HG02884 (cell line): ENCODE measurements around the gene TMPRSS7.
A peak's percentile ranks its signal among the peaks of the same experiment; 100 is the strongest.
"Not testable (repeated sequence)": the region's sequence is repeated elsewhere in the genome, so short reads cannot be mapped to it uniquely, and the experiment has no call there.

ENCODE experiments used
- ATAC-seq: cut with Tn5 transposase; IDR thresholded peaks from one replicate; pipeline ENCODE4 v1.9.1; 2021; ENCODE audit warnings: mild to moderate bottlenecking, moderate library complexity; ENCODE audit not compliant: unreplicated experiment

Gene TMPRSS7

DNA sequence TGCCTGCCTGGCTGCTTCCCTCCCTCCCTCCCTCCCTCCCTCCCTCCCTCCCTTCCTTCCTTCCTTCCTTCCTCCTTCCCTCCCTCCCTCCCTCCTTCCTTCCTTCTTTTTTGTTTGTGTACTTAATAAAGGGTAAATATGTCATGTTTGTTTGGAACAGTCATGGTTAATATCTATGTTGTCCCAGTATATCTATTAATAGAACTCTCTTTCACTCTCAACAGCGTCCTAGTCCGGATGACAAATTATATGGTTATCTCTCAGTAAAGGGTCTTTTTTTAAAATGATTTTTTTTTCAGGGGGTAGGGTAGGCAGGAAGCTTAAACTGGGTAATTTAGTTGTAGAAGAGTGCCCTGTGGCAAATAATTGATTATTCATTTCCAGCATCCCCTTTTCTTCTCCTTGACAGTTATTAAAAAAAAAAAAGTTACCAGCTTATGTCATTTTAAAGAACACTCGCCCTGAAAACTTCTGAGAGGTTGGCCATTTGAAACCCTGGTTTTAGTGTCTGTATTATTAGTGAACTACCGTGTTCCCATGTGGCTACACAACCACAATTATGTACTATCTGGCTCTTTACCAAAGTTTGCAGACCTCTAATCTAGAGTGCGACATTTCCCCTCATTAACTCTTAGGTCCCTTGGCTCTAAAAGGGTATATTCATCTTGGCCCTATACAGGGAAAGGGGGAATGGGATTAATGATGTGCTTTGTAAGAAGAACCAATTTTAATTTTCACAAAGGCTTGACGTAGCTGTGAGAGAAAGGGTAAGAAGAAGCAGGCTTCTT lies 22.1 kb upstream of the TMPRSS7 start:
- ATAC-seq: no peak

DNA sequence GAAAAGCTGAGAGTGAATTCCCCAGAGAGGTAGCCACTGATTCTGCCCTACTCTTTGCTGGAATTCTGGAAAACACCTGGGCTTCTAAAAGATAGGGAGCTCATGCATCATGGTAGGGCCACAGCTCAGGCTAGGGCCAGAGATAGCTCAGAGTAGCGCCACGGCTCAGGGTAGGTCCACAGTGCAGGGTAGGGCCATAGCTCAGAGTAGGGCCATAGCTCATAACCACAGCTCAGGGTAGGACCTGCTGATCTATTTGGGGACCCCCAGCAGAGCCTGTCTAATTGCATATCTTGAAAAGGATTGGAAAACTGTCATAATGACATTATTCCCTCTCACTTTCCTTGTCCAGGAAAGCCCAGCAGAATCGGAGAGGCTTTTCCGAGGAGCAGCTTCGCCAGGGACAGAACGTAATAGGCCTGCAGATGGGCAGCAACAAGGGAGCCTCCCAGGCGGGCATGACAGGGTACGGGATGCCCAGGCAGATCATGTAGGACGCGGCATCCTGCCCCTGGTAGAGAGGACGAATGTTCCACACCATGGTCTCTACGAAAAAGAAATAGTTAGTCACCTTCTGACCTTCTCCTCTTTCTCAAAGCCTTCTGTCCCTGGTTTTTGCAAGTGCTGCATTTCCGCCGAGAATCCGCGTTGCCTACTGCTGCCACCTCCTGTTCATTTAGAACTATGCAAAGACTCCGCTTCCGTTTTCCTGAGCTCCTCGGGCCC lies 21.3 kb upstream of the TMPRSS7 start:
- peak; percentile 87 for ATAC-seq

DNA sequence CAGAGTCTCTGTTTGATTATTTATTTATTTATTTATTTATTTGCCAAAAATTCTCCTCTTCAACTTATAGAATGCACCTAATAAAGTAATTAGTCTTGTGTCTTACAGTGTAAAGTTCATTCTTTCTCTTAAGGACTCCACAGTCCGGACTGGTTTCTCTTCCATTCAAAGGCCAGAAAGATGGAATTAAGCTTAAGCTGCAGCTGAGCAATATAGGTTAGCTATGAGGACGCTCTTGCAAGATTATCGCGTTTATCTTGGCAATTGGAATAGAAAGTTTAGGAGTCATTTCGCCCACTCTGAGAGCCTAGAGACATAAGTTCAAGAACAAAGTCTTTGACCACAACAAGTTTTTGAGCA lies 20.8 kb upstream of the TMPRSS7 start:
- peak; percentile 7 for ATAC-seq

DNA sequence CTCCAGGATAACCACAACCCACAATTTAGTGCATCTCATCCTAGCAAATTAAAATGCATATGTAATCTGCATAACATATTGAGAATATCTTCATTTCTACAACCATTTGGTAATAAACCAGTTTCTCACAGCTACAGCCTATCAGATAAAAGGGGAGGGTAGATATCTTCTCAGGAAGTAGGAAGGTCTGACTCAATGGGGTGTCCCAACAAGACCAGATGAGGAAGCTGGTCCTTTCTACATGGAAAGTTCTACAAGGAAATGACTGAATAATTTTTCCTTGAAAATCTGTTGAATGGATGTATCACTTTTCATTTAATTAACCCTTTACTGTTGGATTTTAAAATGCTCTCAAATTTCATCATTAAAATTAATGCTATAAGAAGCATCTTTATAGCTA lies 17.4 kb upstream of the TMPRSS7 start:
- no peak for ATAC-seq

DNA sequence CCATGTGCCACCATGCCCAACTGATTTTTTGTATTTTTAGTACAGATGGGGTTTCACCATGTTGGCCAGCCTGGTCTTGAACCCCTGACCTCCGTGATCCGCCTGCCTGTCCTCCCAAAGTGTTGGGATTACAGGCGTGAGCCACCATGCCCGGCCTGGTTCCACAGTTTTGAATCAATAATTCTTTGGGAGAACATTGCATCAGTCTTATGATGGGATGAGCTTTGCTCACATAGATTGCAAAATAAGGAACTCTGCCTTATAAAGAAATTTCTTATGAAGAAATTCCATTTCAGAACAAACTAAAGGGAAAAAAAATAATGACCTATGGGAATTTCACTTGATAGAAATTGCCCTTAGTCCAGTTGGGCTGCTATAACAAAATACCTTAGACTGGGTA lies 15.8 kb upstream of the TMPRSS7 start:
- no peak for ATAC-seq

DNA sequence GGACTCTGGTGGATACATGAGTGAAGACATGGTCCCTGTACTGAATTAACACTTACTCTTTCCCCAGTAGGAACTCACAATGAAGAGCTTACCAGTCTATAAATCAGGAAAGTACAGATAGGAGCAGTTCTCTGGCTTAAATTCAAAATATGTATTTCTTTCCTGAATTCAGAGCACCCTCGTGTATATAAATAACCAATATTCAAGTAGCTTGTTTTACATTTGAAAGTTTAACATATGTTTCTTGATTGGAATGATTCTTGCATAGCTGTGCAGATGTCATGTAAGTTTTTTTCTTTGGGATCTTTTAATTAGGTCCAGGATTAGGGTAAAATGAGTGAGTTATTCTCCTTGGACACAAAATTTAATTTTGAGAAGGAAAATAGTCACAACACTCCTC lies 14.8 kb upstream of the TMPRSS7 start:
- no peak for ATAC-seq

DNA sequence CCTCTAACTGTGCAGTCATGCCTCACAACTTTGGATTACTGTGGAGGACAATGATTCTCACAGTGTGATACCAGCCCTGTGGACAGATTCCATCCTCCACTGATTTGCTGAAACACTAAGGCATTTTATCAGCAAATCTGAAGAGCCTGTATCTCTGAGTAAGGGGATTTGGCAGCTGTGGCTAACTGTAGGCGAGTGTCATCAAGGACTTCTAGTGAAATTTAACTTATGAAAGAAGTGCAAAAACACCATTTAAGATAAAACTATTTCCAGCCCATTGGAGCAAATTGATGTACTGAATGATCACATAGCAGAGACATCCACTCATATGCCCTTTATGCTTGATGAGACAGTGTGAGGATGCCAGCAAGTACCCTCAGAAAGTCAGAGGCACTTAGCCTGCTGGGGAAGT lies 13.9 kb upstream of the TMPRSS7 start:
- no peak for ATAC-seq

DNA sequence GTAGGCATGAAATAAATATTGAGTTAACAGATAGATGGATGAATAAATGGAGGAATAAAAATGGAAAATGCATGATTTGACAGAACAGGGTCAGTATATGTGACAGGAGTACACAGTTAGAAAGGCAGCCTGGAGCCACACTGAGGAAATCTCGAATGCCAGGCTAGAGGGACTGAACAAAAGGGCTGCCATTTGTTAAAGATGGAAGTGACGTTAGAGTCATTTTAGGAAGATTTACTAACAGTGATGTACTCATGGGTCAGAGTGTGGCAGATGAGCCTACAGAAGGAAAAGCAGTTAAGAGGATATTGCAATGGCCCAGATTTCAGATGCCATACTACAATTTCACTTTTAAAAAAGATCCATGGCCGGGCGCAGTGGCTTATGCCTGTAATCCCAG lies 7.4 kb upstream of the TMPRSS7 start:
- ATAC-seq: no peak

DNA sequence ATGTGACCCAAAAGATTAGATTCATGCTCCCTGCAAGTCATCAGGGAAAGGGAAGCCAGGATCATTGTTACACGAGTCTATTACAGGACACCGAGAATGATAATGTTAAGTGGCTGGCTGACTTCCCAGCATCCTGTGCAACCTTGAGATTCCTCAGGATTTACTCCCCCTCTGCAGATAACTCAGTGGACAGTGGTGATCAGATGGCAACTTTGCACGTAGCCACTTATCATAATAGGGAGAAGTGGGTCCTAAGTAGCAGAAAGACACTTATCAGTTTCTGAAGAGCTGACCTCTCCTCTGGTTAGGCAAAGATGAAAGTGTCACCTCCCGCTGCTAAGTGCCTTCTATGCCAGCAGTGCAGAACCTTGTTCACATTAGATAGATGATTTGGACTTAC lies 6.7 kb upstream of the TMPRSS7 start:
- no peak for ATAC-seq

DNA sequence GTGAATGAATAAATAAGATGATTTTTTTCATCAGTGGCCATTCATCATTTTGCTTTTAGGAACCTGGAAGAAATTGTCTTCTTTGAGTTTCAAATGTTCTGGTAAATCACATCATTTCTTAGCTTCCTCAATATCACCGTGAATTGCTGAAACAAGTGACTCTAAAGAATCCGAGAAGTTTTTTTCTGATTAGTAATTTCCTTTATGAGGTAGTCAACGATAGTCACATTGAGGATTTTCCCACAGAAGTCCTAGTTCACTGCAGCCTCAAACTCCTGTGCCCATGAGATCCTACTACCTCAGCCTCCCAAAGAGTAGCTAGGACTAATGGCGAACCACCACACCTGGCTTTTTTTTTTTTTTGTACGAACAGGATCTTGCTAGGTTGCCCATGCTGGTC lies 3.6 kb upstream of the TMPRSS7 start:
- ATAC-seq: no peak

DNA sequence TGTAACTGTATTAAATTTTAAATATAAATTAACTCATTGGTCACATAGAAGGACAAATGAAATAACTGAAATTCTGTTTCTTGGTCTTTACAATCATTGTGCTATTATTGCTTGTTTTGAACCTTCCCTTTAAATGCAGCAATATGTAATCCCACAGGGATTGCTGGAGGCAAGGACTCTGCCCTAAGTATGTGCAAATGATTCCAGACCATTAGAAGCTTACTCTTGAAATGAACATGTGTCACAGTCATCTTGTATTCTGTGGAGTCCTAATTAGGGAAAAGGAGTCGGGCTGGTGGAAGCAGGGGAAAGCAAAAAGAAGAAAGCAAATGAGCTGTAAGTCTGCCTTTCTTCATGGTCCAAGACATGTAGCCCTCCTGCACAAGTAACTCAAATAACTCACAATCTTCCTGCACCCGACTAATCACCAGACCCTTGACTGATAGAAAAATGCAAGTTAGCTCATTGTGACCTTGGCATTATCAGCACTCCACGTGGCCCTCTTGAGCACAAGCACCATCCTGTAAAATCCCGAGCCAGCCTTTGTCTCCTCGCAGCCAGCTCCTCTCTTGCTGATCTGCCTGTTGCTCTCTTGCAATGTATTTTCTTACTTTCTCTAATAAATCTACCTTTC lies 2.3 kb upstream of the TMPRSS7 start:
- ATAC-seq: no peak

DNA sequence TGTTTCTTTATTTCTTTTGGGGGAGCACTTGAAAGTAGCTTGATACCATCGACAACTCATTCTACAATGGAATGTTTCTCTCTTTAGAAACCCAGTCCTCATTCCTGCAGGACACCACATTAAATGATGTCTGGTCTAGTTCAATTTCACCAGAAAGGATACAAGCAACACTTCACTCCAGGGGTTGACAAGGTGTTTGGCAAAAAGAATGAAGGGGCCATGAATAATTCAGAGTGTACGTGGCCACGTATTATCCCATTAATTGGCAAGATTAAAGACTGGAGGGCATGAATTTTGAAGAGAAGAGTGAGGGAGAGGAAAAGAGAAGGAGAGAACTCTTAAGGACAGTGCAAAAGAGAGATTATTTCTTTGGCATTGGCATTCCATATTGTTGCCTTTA lies 705 bp downstream of the TMPRSS7 start:
- no peak for ATAC-seq

DNA sequence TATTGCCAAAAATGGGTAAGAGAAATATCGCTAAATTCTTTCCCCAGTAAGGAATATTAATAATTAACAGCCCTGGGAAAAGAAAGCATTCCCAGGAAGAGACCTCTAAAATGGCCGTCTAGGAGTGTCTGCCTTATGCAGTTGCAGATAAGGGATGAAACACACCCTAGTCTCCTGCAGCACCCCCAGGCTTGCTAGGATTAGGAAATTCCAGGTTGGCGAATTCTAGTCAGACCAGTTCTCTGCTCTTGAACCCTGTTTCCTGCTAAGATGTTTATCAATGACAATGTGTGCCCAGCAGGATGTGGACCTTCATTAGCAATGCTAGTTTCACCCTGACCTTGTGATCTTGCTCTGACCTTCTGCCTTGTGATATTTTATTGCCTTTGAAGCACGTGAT lies 2.7 kb downstream of the TMPRSS7 start:
- ATAC-seq: not testable (repeated sequence)

DNA sequence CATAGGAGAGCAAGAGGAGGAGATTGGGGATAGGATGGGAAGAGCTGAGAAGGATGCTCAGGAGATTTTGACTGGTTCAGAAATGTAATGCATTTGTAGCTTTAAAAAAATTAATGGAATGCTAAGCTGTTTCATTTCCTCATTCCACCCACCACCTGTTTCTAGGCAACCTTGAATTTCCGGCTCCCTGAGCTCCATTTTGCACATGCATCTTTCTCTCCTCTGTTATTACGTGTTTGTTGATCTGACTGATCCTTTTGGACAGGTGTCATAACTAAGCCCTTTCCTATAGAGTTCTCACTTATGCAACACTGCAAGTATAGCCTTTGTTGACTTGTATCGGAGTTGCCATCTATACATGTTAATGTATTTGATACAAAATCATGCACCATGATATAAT lies 4.3 kb downstream of the TMPRSS7 start:
- ATAC-seq: no peak

DNA sequence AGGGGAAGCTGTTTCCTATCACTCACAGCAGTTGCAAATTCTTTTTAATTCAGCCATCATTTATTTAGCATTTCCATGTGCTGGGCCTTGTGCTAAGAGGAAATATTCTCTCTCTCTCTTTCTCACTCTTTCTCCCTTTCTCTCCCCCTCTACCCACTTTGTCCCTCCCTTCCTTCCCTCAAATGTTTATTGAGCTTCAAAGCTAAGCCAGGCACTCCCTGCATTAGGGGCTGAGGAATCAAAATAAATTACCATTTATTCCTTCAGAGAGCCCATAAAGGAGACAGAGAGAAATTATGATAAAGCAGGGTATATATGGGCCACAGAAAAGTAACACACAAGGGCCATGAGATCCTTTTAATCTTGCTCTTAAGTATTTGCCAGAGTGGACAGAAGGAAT lies 6.8 kb downstream of the TMPRSS7 start:
- no peak for ATAC-seq

DNA sequence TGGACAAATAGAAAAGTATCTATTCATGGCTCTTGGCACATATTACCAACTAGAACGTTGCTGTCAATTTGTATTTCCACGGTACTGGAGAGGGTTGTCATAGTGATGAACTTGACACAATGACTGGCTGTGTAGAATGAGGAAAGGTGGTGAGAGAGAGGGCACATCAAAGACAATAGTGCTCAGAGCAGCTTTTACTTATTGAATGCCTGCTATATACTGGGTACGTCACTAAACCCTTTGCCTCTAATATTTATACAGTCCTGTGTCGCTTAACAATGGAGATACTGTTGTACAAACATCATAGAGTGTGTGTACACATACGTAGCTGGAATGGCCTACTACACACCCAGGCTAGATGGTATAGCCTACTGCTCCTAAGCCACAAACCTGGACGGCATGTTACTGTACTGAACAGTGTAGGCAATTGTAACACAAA lies 8.3 kb downstream of the TMPRSS7 start:
- no peak for ATAC-seq

DNA sequence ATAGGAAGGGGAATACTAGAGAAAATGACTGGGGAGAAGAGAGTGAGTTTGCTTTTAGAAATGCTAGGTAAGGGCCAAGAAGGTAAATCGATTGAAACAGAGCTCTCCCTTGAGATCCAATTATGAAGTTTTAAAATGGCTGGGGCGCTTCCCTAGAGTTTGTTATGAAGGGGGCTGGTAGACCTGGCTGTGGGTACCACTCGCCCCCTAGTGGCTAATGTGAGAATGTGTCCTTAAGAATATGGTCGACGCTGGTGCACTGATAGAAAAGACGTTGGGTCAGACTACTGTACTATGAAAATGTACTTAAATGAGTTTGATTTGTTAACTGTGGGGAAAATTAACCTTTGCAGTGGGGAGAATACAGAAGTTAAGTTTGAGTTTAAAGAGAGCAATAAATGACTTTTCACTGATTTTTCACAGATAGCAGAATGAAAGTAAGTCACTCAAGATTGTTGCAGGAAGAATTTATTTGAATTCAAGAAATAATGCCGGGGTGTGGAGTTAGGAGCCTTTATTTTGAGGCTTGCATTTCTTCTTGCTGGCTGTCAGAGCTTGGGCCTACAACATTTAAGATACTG lies 9.2 kb downstream of the TMPRSS7 start:
- ATAC-seq: peak; percentile 96

DNA sequence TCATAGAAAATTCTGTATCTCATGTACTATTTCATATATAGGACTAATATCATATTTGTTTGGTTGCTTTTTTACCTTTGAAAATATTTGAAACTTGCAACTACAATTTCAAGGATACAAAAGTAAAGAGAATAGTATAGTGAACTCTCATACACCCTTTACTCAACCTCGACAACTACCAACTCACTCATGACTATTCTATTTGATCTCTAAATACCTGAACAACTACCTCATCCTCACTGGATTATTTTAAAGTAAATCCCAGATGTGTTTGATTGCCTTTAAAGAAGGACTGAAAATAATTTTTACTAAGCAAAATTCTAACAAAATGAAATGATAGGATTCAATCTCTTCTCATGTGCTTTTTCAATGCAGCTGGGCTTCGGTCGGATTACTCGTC lies 12.1 kb downstream of the TMPRSS7 start:
- ATAC-seq: no peak

DNA sequence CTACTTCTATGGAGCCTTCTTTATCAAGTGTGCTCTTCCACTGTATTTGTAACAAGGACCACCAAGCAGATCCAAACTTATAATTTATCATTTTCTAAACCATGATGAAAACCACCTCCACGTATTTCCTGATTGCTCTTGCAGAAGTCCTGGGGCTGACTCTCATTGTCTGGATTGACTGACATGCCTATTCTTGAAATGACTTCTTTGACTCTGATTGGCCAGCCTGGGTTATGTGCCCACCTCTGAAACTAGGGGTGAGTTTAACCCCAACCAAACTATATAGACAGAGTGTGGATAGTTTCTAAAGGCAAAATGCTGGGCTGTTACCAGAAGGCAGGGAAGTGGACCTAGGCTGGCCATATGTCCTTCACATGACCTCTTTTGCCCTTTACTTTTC lies 12.7 kb downstream of the TMPRSS7 start:
- no peak for ATAC-seq

DNA sequence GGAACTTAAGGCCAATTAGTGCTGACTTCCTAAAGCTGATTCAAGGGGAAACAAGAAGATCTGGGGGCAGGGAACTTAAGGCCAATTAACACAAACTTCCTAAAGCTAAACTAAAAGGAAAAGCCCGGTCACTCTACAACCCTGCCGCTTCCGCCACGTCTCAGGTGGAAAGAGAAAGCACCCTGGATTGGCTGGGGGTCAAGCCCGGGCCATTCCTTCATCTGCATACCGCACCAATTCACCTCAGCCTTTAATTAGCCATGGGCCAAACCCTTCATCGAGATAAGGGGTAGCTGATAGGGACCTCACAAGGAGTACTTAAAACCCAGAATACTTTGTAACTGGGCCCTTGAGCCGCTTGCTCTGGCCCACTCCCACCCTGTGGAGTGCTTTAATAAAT lies 14.4 kb downstream of the TMPRSS7 start:
- no peak for ATAC-seq

DNA sequence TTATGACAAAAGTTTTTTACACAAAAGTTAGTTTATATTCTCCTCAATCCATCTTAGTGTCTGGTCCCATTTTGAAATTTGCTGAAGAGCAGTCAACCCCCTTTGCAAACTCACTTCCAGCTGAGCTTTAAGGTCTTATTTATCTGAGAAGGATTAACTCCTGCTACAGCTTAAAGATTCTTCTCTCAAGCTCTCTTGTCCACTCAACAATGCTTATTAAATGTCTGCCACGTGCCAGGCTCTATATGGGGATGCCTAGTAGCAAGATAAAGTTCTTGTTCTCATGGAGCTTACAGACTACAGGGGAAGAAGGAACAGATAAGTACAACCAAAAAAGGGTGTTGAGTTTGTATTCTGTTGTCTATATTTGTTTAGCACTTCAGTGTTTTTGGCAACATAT lies 18.7 kb downstream of the TMPRSS7 start:
- no peak for ATAC-seq

DNA sequence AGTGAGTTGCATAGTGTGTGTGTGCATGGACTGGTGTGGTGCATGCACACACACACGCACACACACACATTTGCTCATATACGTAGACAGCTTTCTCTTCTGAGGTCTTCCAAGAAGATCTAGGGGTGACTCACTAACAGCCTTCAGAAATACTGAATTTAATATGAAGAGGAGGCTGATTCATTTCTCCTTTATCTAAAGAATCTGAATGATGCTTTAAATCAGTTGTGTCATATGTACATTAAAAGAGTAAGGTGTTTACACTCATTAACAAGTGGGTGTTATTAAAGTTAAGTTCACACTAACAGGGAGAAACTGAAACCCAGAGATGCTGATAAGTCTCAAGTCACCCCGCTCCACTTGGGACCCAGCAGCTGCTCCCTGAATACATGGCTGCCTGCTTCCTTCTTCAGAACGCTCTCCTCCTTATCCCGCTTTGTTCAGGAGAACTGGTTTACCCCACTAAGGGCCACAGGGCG lies 22.0 kb downstream of the TMPRSS7 start:
- no peak for ATAC-seq
